Activated naive CD4-positive, alpha-beta T cell treated with anti-CD3 and anti-CD28 coated beads, Interleukin-2, amount 50 U/mL, for 72 hours (primary cell): Measurements from ENCODE around the gene SLC24A3. TPM values are rescaled to one million over a fixed set of nuclear protein-coding genes. Genes with fewer than 3 reads are reported as not detected.

Experiments
- ATAC-seq, 2 donors: fragments of 150-1000 bp; cut with Tn5 transposase; 2 replicates each; pipeline ENCODE4 v1.10.0; 2021; ENCODE audit warnings: mild to moderate bottlenecking in 2 of 2, moderate library complexity in 2 of 2
- DNase-seq, 2 donors: peaks; one replicate each; pipeline ENCODE4 v3.0.0; 2021 to 2022; ENCODE audit warnings: low spot score in 2 of 2
- H3K27ac Mint-ChIP-seq, 2 donors: one replicate each; pipeline ENCODE4 v1.8.0; 2022; ENCODE audit warnings: mild to moderate bottlenecking in 2 of 2, mixed read lengths in 2 of 2
- H3K36me3 Mint-ChIP-seq, 2 donors: one replicate each; pipeline ENCODE4 v1.8.0; 2022; ENCODE audit warnings: mixed read lengths in 2 of 2
- H3K9me3 Mint-ChIP-seq, 2 donors: one replicate each; pipeline ENCODE4 v1.8.0; 2022; ENCODE audit warnings: mixed read lengths in 2 of 2
- total RNA-seq, 2 donors: library from RNA; stranded (reverse); gene quantifications; one replicate each; pipeline ENCODE4 v1.2.3, GENCODE V29; 2022

SLC24A3 gene
- total RNA-seq, 2 donors from 2014 or later = not detected

DNA sequence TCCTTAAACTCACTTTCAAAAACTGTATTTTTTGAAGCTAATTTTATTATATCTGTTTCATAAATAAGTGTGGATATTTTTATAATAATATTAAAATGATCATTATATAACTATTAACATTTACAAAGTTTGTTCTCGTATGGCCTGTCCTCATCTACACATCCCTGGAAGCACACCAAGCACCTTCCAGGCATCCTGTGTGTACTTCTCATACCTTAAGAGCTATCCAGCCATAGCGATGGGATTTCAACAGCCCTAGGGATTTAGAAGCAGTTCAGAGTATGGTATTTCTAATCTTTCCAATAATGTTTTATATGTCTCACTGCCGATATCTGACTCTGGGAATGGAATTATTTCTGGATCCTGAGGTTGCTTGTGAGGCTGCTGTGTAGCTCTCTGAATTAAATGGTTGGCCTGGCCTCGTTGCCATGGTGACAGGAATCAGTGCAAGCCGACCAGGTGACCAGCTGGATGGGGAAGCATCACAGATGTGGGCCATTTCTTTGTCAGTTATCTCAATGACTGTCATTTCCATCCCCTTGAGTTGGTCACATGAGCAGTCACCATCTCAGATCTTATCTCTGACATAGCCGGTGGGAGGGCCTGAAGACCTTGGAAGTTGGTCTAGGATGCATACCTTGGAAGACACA is 280.4 kb downstream of the SLC24A3 start:
- Mint-ChIP-seq H3K9me3 (peaks cover 0 to 6% of the 10 kb centered on the region in 2 donors), H3K36me3 (no peaks in the 10 kb centered on the region), H3K27ac (no peak overlapping the region)
- ATAC-seq (no peak), DNase-seq (no peak)

DNA sequence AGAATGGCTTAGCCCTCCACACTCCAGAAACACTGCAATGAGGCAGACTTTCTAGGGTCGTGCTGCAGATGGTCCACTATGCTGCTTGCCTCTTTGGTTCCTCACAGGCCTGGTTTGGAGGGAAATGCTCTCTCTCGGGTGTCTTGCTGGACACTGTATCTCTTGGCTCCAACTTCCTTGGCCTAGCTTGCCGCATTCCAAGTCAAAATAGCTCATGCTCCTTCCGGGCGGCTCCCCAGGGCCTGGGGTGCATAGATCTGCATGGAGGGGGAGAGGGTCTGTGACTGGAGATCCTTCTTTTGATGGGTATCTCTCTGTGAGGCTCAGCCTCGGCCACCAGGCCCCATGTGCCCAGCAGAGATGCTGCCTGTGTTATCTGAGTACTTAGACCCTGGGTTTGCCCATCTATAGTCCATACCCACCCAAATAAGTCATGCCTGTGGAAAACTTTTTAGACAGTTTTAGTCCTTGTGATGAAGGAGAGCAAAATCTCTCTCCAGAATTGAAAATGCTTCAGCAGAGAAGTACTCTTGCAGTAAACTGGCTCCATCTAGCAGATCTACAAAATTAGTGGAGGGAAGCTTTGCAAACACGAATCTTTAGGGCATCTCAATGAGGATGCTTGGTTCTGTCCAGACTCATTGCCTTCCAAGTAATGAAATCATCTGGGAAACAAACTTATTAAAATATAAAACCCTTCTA is 281.5 kb downstream of the SLC24A3 start:
- ATAC-seq = no peak
- H3K36me3 Mint-ChIP-seq = no peaks in the 10 kb centered on the region
- H3K27ac Mint-ChIP-seq = no peak overlapping the region
- peaks cover 0 to 6% of the 10 kb centered on the region in 2 donors for H3K9me3 Mint-ChIP-seq
- no peak for DNase-seq

DNA sequence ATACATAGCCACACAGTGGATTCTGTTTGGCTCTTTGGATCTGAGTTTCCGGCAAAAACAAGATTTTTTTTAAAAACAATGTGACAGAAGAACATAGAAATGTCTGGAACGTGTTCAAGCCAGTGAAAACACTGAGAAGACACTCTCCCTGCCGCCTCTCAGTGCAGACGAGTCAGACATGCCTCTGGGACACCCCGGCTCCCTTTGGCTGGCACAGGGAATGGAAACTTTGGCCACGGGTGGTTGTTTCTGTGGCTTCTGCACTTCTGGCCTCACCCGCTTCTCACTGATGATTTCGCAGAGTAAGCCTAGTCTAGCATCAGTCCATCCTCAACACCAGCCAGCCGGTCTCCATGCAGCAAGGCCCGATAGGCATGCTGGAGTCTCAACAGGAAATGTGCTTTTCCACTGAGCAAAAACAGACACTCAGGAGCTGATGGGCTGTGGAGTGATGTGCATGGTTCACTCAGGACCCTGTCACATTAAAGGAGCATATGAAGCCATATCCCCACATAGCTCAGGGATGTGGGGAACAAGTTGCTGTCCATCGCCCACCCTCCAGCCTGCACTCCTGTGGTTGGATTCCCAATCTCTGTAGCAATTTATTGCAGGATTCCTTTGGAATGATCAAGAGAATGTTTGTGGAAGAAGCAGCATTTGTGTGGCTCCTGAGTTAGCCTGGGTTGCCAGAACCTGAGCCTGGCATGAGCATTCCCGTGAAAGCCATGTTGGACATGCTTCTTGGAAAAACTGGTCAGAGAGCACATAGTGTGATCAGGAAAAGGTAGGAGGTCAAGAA is 283.7 kb downstream of the SLC24A3 start:
- H3K36me3 Mint-ChIP-seq = no peaks in the 10 kb centered on the region
- H3K27ac Mint-ChIP-seq = no peak overlapping the region
- no peak for DNase-seq
- peaks cover 0 to 3% of the 10 kb centered on the region in 2 donors for H3K9me3 Mint-ChIP-seq
- ATAC-seq = no peak

DNA sequence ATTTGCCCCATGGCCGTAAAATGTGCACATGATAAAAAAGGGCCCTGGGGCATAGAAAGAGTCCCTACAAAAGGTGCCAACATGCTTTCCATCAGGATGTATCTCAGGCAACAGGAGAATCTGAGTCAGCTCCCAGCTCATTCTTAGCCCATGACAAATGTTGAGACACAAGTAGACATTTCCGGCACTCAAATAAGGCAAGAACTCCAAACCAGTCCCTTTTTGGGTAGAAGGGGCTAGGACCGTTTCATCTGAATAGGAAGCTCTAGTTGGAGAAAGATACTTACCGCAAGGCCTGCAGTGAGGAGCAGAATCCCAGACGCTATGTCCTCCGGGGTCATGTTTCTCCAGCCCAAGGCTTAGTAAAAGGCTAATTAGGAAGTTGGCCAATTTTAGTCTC is 284.6 kb downstream of the SLC24A3 start:
- no peaks in the 10 kb centered on the region for H3K9me3 Mint-ChIP-seq
- no peaks in the 10 kb centered on the region for H3K36me3 Mint-ChIP-seq
- ATAC-seq (no peak), DNase-seq (no peak)
- H3K27ac Mint-ChIP-seq = no peak overlapping the region

DNA sequence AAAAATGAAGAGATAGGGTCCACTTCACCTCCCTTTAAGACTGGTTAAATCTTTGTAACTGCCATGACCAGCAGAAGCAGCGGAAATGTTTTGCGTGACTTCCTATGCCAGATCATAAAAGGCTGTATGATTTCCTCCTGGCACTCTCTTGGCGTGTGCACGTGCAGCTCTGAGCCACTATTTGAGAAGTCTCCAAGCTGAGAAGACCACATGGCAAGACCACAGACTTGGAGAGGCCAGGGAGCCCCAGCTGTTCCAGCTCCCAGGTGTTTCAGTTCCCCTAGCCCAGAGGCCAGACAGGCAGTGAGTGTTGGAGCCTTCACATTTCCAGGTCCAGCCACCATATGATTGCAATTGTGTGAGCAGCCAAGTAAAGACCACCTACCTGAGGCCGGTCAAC is 286.3 kb downstream of the SLC24A3 start:
- DNase-seq = no peak
- H3K9me3 Mint-ChIP-seq = no peaks in the 10 kb centered on the region
- no peak overlapping the region for H3K27ac Mint-ChIP-seq
- no peaks in the 10 kb centered on the region for H3K36me3 Mint-ChIP-seq
- no peak for ATAC-seq

DNA sequence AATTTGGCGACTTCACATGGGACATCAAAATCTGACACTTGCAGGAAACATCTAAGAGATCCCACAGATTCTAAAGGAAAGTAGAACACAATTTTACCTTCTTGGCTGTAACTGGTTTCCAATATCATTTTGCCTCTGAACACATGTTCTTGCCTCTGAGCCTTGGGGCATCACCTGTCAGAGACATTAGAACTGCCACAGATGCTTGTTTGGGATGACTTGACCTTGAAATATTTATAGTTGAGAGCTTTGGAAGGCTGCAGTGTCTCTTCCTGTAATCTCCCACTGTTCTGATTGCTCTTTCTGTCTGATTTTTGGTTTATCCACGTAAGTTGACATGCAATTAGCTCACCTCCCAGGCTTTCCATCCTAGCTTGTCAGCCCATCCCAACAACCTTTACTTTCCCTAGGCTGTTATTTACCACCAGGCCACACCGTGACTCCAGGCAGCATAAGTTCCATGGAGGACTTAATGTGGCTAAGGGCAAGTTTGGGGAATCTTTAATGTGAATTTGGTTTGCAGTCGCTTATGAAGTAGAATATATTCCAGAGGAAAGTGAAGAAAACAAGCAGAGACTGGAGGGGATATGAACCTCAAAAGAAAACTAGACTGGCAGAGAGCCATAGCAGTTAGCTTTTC is 289.2 kb downstream of the SLC24A3 start:
- no peak for ATAC-seq
- H3K36me3 Mint-ChIP-seq = no peaks in the 10 kb centered on the region
- H3K27ac Mint-ChIP-seq = no peak overlapping the region
- no peaks in the 10 kb centered on the region for H3K9me3 Mint-ChIP-seq
- no peak for DNase-seq

DNA sequence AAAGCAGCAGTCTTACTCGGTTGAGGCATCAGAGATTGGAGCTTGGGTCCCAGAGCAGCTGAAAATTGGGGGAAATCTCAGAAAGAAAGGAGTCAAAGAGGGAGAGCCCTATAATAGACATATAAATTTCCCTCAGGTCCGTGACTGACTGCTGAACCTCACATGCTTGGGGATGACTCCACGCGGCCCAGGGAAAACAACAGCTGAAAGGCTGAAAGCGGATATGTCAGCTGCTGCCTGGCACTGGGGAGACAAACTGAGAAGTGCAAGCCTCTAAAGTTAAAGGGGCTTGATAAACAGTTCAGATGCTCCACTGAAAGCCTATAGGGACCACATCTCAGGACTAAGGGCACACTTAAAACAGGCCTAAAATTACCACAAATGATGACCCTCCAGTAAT is 289.7 kb downstream of the SLC24A3 start:
- Mint-ChIP-seq H3K27ac (no peak overlapping the region), H3K9me3 (no peaks in the 10 kb centered on the region), H3K36me3 (no peaks in the 10 kb centered on the region)
- DNase-seq (no peak), ATAC-seq (no peak)

DNA sequence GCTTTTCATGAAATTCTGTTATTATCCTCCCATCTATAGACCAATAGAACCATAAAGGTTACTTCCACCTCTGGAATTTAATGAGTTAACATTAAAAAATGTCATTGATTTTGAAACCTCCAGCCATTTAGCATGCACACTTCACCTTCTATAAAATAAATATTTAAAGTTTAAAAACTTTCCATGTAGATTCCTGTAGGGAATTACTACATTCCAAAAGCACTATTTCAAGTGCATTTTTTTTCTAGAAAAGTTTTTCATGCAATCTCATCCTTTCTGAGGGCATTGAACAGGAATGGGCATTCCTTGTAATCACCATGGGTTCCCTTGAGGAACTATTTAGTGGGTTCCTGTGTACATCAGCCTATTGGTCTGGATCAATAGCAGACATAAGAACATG is 291.8 kb downstream of the SLC24A3 start:
- ATAC-seq (no peak), DNase-seq (no peak)
- Mint-ChIP-seq H3K9me3 (no peaks in the 10 kb centered on the region), H3K36me3 (no peaks in the 10 kb centered on the region), H3K27ac (no peak overlapping the region)

DNA sequence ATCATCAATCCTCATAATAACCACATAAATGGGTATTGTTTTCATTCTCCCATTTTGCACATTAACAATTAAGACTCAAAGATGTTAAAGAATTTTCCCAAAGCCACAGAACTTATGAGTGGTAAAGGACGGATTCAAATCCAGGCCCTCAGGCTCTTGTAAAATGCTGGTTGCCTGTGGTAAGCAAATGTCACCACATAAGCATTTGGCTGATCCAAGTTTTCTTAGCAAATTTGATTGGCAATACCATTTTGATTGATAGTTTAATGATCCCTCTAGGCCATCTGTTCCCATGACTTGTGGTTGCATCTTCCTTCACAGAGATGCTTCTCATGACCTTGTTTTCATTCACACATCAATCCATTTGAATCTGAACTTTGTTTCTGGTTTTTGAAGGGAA is 293.6 kb downstream of the SLC24A3 start:
- DNase-seq (no peak), ATAC-seq (no peak)
- Mint-ChIP-seq H3K36me3 (no peaks in the 10 kb centered on the region), H3K27ac (no peak overlapping the region), H3K9me3 (no peaks in the 10 kb centered on the region)

DNA sequence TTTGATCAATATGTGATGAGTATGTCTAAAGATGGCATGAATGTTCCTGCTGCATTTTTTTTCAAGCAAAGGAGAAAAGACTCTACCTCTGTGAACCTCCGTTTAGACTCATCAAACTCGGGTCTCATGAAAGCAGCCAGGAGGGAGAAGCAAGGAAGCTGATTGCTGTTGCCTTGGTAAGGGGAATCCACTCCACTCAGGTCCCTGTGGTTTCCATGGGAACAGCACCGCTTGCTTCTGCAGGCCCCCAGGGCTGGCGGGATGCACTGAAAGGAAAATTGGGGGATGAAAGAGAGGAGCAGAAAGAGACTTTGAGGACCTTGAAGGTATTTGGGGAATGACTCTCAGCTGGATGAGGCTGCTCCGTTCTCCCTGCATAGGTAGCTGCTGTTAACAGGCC is 296.0 kb downstream of the SLC24A3 start:
- DNase-seq (no peak), ATAC-seq (no peak)
- Mint-ChIP-seq H3K27ac (no peak overlapping the region), H3K9me3 (no peaks in the 10 kb centered on the region), H3K36me3 (no peaks in the 10 kb centered on the region)

DNA sequence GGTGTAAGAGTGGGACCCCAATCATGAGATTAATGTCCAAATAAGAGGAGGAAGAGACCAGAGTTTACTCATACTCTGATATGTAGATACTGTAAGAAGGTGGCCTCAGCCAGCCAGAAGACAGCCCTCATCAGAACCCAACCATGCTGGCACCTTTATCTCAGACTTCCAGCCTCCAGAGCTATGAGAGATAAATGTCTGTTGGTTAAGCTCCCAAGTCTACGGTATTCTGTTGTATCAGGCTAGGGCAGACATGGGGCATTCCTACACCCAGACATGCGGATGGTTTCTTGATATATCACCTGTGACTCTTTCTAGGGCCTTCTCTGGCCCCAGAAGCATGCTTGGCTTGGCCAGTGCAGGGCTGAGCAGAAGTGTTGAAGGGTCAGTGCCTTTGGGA is 298.2 kb downstream of the SLC24A3 start:
- H3K36me3 Mint-ChIP-seq = no peaks in the 10 kb centered on the region
- no peak for DNase-seq
- no peak overlapping the region for H3K27ac Mint-ChIP-seq
- peaks cover 0 to under 1% of the 10 kb centered on the region in 2 donors for H3K9me3 Mint-ChIP-seq
- no peak for ATAC-seq

DNA sequence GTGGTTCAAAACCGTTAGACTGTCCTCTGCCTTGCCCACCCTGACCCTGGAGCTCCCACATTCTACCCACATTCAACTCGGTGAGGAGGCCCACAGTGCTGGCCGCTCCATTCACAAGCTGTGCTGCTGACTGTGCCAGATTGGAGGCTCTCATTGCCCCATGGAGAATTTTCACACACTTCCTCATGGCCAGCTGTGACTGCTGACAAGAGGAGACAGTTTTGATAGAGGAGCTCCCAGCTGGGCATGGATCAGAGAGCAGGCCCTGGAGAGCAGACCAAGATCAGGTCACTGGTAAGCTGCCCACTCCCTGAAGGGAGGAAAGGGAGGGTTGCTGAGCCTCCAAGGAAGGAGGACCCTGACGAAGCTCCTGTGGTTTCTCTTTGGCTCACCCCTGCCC is 299.5 kb downstream of the SLC24A3 start:
- Mint-ChIP-seq H3K27ac (no peak overlapping the region), H3K36me3 (no peaks in the 10 kb centered on the region), H3K9me3 (peaks cover 0 to 5% of the 10 kb centered on the region in 2 donors)
- DNase-seq (no peak), ATAC-seq (no peak)

DNA sequence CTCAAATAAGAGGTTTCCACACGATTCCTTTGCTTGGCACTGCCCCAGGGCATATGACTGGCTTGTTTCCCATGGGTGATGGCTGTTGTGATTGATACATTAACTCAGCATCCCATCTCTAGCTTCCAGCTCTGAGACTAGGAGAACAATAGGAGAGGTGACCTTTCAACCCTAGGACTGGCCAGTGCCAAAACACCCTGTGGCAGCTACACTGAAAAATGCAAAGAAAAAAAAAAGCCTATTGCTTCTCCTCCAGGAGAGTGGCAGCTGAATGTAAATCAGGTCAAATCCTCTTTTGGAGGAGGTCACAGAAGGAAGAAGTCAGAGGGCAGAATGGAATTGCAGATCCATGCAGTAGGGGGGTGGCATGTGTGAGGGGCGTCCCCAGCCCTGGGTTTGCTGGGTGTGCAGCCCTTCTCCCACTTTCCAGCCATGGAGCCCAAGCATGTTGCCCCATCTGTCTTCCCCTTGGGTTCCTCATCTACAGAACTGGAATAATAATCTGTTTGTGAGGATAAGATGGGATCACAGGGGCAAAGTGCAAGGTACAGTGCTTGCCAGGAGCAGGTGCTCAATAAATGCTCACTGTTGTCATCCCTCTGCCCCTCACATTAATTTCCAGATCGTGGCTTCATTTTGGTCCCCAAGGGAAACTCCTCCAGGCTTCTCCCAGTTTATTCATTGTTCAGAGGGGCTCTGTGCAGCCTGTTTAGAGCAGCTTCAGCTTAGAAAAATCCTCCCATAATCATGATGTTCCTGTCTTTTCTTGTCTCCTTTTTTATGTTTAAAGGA is 300.6 kb downstream of the SLC24A3 start:
- Mint-ChIP-seq H3K27ac (no peak overlapping the region), H3K36me3 (no peaks in the 10 kb centered on the region), H3K9me3 (peaks cover 0 to 5% of the 10 kb centered on the region in 2 donors)
- no peak for DNase-seq
- ATAC-seq = no peak

DNA sequence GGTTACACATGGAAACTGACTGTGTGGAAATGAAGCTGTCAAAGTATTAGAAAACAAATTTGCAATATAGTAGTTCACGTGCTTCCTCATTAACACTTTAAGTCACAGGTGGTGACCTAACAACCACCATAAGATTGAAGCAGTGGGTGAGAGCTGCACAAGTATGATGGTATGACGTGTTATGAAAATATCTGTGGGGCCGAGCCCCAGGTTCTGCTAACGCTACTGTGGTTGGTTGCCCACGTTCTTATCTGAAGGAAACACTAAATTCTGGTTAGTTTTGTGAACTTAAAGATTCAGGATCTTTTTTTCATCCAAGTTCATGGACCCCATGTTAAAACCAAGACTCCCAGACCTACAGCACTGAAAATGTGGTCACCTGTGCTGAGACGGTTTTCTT is 302.6 kb downstream of the SLC24A3 start:
- ATAC-seq (no peak), DNase-seq (no peak)
- Mint-ChIP-seq H3K27ac (no peak overlapping the region), H3K9me3 (peaks cover 0 to 5% of the 10 kb centered on the region in 2 donors), H3K36me3 (no peaks in the 10 kb centered on the region)

DNA sequence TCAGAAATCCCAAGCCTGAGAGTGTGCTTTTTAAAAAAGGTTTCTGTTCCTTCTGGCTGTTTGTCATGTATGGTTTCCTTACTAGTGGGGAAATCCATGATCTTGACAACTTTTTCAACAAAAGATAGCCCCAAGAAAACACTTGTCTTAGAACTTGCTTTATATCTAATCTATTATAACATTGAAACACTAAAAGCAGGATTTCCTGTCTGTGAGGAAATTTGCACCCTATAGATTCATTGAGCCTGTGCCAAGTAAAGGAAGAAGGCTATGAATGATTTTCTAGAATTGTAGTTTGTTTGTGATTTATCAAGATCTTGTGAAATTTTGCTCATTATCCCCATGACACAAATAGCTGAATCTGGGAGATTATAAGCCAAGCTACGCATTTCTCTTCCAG is 307.0 kb downstream of the SLC24A3 start:
- no peak for ATAC-seq
- DNase-seq = no peak
- Mint-ChIP-seq H3K27ac (no peak overlapping the region), H3K9me3 (peaks cover 0 to 5% of the 10 kb centered on the region in 2 donors), H3K36me3 (no peaks in the 10 kb centered on the region)

DNA sequence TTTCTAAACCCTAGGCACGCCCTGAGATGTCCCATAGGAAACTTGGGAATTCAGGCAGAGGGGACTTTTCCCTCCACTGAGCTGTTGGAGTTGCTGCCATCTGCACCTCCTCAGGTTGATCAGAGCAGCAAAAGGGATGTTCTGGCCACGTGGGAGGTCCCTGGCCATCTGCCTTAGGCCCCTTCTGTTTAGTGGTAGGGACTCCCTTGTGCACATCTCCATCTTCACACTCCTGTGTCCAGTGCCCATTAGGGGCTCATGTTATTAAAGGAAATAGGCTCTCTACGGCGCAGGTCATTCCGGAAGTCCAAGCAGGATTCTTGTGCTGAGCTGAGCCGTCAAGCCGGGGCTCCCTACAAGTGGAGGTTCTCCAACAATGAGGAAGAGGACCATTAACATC is 307.8 kb downstream of the SLC24A3 start:
- Mint-ChIP-seq H3K9me3 (peaks cover 0 to 5% of the 10 kb centered on the region in 2 donors), H3K36me3 (no peaks in the 10 kb centered on the region), H3K27ac (no peak overlapping the region)
- DNase-seq (no peak), ATAC-seq (no peak)
